Vagina (tissue), 2 donors: Measurements from ENCODE around the gene LGALS4.
"Not testable (repeated sequence)": the region's sequence is repeated elsewhere in the genome, so short reads cannot be mapped to it uniquely, and the experiment has no call there.

Source experiments
- POLR2A ChIP-seq, 2 donors: fragments of 450-650 bp; IDR thresholded peaks; one replicate each; pipeline ENCODE4 v1.6.1; 2017; ENCODE audit warnings: antibody characterized with exemption in 2 of 2, mild to moderate bottlenecking in 2 of 2, moderate library complexity in 2 of 2
- TF ChIP-seq, protein P1 (sequence below), 3 experiments: fragments of 450-650 bp in 2 of 3; fragments of 200-600 bp in 1 of 3; sonication (generic) in 1 of 3; IDR thresholded peaks; one replicate each; pipeline ENCODE4 v1.5.1; 2017 to 2019; ENCODE audit warnings: antibody characterized with exemption in 3 of 3, mild to moderate bottlenecking in 2 of 3, moderate library complexity in 2 of 3

DNA sequence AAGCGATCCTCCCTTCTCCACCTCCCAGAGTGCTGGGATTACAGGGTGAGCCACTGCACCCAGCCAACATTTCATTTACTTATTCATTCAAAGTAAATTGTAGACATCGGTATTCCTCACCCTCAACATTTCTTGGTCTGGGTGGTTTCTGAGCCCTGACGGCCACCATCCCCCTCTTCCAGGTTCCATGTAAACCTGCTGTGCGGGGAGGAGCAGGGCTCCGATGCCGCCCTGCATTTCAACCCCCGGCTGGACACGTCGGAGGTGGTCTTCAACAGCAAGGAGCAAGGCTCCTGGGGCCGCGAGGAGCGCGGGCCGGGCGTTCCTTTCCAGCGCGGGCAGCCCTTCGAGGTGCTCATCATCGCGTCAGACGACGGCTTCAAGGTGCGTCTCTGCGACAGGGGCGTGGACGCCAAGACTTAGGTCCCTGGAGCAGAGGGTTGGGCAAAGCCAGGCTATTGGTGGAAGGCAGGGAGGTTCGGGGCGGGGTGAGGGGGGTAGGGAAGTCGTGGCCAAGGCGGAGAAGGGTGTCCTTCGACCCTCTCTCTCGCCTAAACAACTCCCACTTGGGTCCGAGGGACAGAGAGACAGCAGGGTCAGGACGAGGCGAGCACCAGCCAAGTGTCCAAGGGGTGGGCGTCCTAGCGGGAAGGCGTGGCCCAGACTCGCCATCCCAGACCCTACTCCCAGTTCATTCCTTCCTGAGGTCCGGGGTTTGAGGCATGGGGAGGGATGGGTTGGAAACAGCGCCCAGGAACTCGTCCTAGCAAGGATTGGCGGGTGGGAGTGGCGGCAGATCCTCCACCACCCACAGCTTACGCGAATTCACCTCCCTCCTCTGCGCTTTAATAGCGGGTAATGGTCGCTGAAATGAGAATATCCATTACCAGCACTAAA is 22.0 kb downstream of the LGALS4 start:
- TF ChIP-seq, protein P1, sequence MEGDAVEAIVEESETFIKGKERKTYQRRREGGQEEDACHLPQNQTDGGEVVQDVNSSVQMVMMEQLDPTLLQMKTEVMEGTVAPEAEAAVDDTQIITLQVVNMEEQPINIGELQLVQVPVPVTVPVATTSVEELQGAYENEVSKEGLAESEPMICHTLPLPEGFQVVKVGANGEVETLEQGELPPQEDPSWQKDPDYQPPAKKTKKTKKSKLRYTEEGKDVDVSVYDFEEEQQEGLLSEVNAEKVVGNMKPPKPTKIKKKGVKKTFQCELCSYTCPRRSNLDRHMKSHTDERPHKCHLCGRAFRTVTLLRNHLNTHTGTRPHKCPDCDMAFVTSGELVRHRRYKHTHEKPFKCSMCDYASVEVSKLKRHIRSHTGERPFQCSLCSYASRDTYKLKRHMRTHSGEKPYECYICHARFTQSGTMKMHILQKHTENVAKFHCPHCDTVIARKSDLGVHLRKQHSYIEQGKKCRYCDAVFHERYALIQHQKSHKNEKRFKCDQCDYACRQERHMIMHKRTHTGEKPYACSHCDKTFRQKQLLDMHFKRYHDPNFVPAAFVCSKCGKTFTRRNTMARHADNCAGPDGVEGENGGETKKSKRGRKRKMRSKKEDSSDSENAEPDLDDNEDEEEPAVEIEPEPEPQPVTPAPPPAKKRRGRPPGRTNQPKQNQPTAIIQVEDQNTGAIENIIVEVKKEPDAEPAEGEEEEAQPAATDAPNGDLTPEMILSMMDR (IDR thresholded peaks at IDR 0.05) = not testable (repeated sequence)
- TF ChIP-seq POLR2A (IDR thresholded peaks at IDR 0.05) = not testable (repeated sequence)
